ENCODE data around the gene NLGN4X.

The NLGN4X gene

GRCh38 chrX:6159468-6159867, 69.2 kb downstream of the NLGN4X start:
- no peak overlapping the region for H3K27ac ChIP-seq (ENCODE audit: low read depth, low read length, poor library complexity, severe bottlenecking)
- TF ChIP-seq EZH2 (IDR thresholded peaks at IDR 0.05; ENCODE audit: borderline replicate concordance, low read length): no peak
- TF ChIP-seq, protein P1, sequence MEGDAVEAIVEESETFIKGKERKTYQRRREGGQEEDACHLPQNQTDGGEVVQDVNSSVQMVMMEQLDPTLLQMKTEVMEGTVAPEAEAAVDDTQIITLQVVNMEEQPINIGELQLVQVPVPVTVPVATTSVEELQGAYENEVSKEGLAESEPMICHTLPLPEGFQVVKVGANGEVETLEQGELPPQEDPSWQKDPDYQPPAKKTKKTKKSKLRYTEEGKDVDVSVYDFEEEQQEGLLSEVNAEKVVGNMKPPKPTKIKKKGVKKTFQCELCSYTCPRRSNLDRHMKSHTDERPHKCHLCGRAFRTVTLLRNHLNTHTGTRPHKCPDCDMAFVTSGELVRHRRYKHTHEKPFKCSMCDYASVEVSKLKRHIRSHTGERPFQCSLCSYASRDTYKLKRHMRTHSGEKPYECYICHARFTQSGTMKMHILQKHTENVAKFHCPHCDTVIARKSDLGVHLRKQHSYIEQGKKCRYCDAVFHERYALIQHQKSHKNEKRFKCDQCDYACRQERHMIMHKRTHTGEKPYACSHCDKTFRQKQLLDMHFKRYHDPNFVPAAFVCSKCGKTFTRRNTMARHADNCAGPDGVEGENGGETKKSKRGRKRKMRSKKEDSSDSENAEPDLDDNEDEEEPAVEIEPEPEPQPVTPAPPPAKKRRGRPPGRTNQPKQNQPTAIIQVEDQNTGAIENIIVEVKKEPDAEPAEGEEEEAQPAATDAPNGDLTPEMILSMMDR (IDR thresholded peaks at IDR 0.05; ENCODE audit: low read length): no peak
- no peaks in the 10 kb centered on the region for H3K27me3 ChIP-seq (ENCODE audit: insufficient read depth, low read length)
- no peaks in the 10 kb centered on the region for H3K36me3 ChIP-seq (ENCODE audit: insufficient read depth, low read length)
- H3K9me3 ChIP-seq (ENCODE audit: low read length): no peaks in the 10 kb centered on the region
- no peaks in the 10 kb centered on the region for H3K79me2 ChIP-seq (ENCODE audit: insufficient read depth, low read length)
- no peak overlapping the region for H2AFZ ChIP-seq (ENCODE audit: low read length)
- no peaks in the 10 kb centered on the region for H3K9me2 ChIP-seq (ENCODE audit: low read depth, low read length)
- no peaks in the 10 kb centered on the region for H3K4me1 ChIP-seq (ENCODE audit: insufficient read depth, low read length, severe bottlenecking)
- no peaks in the 10 kb centered on the region for H3F3A ChIP-seq (ENCODE audit: insufficient read depth, low read length)
- no peak overlapping the region for H3K9ac ChIP-seq (ENCODE audit: low read length)
- no peak overlapping the region for H3K4me3 ChIP-seq (ENCODE audit: low read depth, low read length, poor library complexity, severe bottlenecking)
- no peak overlapping the region for H3K4me2 ChIP-seq (ENCODE audit: low read length)
- H4K20me1 ChIP-seq (ENCODE audit: insufficient read depth, low read length): no peaks in the 10 kb centered on the region

DNA sequence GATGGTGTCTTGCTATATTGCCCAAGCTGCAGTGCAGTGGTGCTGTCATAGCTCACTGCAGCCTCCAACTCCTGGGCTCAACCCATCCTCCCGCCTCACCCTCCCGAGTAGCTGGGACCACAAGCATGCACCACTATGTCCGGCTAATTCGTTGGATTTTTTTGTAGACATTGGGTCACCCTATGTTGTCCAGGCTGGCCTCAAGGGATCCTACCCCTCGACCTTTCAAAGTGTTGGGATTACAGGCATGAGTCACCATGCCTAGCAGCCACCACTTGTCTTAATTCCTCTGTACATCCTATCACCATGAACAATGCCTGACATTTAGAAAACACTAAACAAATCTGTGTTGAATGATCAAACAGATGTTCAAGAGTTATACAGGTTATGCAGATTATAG, 76.7 kb downstream of the NLGN4X start:
- Histone ChIP-seq H3K4me3 (ENCODE audit: low read depth, low read length, poor library complexity, severe bottlenecking) (no peak overlapping the region), H3F3A (ENCODE audit: insufficient read depth, low read length) (no peaks in the 10 kb centered on the region), H3K9ac (ENCODE audit: low read length) (no peak overlapping the region), H3K4me2 (ENCODE audit: low read length) (no peak overlapping the region), H4K20me1 (ENCODE audit: insufficient read depth, low read length) (no peaks in the 10 kb centered on the region), H3K36me3 (ENCODE audit: insufficient read depth, low read length) (no peaks in the 10 kb centered on the region), H3K79me2 (ENCODE audit: insufficient read depth, low read length) (no peaks in the 10 kb centered on the region), H3K9me2 (ENCODE audit: low read depth, low read length) (no peaks in the 10 kb centered on the region), H2AFZ (ENCODE audit: low read length) (no peak overlapping the region), H3K9me3 (ENCODE audit: low read length) (no peaks in the 10 kb centered on the region), H3K27me3 (ENCODE audit: insufficient read depth, low read length) (no peaks in the 10 kb centered on the region), H3K4me1 (ENCODE audit: insufficient read depth, low read length, severe bottlenecking) (no peaks in the 10 kb centered on the region), H3K27ac (ENCODE audit: low read depth, low read length, poor library complexity, severe bottlenecking) (no peak overlapping the region)
- TF ChIP-seq EZH2 (IDR thresholded peaks at IDR 0.05; ENCODE audit: borderline replicate concordance, low read length): no peak
- TF ChIP-seq, protein P1 (IDR thresholded peaks at IDR 0.05; ENCODE audit: low read length): no peak

DNA sequence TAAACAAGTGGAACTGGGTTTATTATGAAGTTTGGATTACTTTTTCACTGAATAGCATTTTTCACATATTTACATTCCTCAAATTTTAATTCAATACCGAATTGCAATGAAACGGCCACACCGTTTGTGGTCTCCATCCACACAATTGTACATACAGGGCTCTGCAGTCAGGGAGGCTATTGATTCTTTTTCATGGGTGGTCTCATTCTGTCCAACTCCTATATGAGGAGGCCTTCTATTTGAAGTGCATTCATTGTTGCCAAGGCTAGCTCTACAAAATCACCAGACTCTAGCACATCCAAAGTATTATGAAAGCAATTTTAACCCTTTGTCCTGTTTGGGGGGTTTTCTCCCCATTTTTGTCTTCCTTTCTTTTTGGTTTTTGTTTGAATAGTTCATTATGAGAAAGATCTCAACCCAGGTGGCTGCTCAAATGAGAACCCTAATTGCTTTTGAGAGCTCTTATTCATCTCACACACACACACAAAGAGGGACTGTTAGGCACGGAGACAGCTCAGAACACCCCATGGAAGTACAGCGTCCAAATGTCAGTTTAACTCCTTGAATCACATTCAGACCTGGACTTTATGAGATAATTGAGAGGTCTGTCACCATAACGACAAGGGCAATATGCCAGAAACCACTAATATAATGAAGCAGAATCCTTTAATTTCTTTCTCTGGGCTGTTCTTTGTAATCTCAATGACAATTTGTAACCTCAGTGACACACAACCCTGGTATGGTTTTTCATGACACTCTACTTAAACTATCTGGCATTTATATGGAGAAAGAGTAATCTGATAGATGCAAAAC, 79.4 kb downstream of the NLGN4X start:
- H3K9me3 ChIP-seq (ENCODE audit: low read length): no peaks in the 10 kb centered on the region
- H3K4me3 ChIP-seq (ENCODE audit: low read depth, low read length, poor library complexity, severe bottlenecking): no peak overlapping the region
- no peak overlapping the region for H3K27ac ChIP-seq (ENCODE audit: low read depth, low read length, poor library complexity, severe bottlenecking)
- no peaks in the 10 kb centered on the region for H3K27me3 ChIP-seq (ENCODE audit: insufficient read depth, low read length)
- no peak overlapping the region for H3K9ac ChIP-seq (ENCODE audit: low read length)
- H2AFZ ChIP-seq (ENCODE audit: low read length): no peak overlapping the region
- H3K36me3 ChIP-seq (ENCODE audit: insufficient read depth, low read length): no peaks in the 10 kb centered on the region
- H4K20me1 ChIP-seq (ENCODE audit: insufficient read depth, low read length): no peaks in the 10 kb centered on the region
- no peak overlapping the region for H3K4me2 ChIP-seq (ENCODE audit: low read length)
- no peaks in the 10 kb centered on the region for H3K9me2 ChIP-seq (ENCODE audit: low read depth, low read length)
- H3F3A ChIP-seq (ENCODE audit: insufficient read depth, low read length): no peaks in the 10 kb centered on the region
- no peaks in the 10 kb centered on the region for H3K4me1 ChIP-seq (ENCODE audit: insufficient read depth, low read length, severe bottlenecking)
- H3K79me2 ChIP-seq (ENCODE audit: insufficient read depth, low read length): no peaks in the 10 kb centered on the region
- TF ChIP-seq EZH2 (IDR thresholded peaks at IDR 0.05; ENCODE audit: borderline replicate concordance, low read length): no peak
- TF ChIP-seq, protein P1 (IDR thresholded peaks at IDR 0.05; ENCODE audit: low read length): no peak

Data from OCI-LY1 (cell line).